PC-3 (cell line): ENCODE results near the gene SCNN1B.
A peak's percentile ranks its signal among the peaks of the same experiment; 100 is the strongest.

ENCODE experiments used
- EZH2 ChIP-seq: fragments of 300-600 bp; sonication (generic); IDR thresholded peaks from one replicate; pipeline ENCODE4 v1.6.1; 2017; ENCODE audit warnings: antibody characterized with exemption, mild to moderate bottlenecking, low read length; ENCODE audit not compliant: unreplicated experiment
- TF ChIP-seq, protein P1 (sequence below): fragments of 300-600 bp; sonication (generic); conservative IDR thresholded peaks from 2 replicates; pipeline ENCODE4 v1.5.1; 2017; ENCODE audit warnings: antibody characterized with exemption, low read depth, mild to moderate bottlenecking, low read length

DNA sequence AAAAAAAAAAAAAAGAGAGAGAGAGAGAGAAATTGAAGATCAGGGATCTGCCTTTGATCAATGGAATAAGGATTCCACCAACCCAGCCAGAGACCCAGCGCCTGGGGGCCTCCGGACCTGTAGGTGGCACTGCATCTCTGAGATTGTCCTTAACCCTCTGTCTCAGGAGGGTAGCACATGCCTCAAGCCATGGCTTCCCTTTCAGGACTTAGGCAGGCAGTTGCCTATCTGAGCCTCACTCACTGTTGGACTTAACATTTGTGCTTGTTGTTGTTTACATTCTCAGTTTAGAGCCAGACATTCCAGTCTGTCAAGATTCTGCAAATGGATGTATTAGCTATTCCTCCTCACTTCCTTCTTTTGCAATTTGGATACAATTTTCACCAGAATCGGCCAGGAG is 5.1 kb upstream of the SCNN1B start:
- TF ChIP-seq, protein P1, sequence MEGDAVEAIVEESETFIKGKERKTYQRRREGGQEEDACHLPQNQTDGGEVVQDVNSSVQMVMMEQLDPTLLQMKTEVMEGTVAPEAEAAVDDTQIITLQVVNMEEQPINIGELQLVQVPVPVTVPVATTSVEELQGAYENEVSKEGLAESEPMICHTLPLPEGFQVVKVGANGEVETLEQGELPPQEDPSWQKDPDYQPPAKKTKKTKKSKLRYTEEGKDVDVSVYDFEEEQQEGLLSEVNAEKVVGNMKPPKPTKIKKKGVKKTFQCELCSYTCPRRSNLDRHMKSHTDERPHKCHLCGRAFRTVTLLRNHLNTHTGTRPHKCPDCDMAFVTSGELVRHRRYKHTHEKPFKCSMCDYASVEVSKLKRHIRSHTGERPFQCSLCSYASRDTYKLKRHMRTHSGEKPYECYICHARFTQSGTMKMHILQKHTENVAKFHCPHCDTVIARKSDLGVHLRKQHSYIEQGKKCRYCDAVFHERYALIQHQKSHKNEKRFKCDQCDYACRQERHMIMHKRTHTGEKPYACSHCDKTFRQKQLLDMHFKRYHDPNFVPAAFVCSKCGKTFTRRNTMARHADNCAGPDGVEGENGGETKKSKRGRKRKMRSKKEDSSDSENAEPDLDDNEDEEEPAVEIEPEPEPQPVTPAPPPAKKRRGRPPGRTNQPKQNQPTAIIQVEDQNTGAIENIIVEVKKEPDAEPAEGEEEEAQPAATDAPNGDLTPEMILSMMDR, result peak; percentile 61
- no peak for TF ChIP-seq EZH2
